ENCODE measurements around the gene WDR46.
A peak's percentile ranks its signal among the peaks of the same experiment; 100 is the strongest.

The WDR46 gene

GRCh38 chr6:33324125-33324524 lies 35.1 kb upstream of the WDR46 start:
- no peak overlapping the region for H3K4me3 ChIP-seq (ENCODE audit: control insufficient read depth, low read depth, low read length)
- no peak for TF ChIP-seq CTCF (IDR thresholded peaks at IDR 0.05; ENCODE audit: control insufficient read depth, insufficient read depth, low read depth, low read length, missing control alignments)
- DNase-seq (ENCODE audit: low read depth), result no peak

GRCh38 chr6:33323623-33323948 lies 34.5 kb upstream of the WDR46 start:
- H3K4me3 ChIP-seq (ENCODE audit: control insufficient read depth, low read depth, low read length), result peak overlapping the region; percentile 55
- no peak for TF ChIP-seq CTCF (IDR thresholded peaks at IDR 0.05; ENCODE audit: control insufficient read depth, insufficient read depth, low read depth, low read length, missing control alignments)
- DNase-seq (ENCODE audit: low read depth), result no peak

- no peak overlapping the region for H3K4me3 ChIP-seq (ENCODE audit: control insufficient read depth, low read depth, low read length)
- no peak for DNase-seq (ENCODE audit: low read depth)
- no peak for TF ChIP-seq CTCF (IDR thresholded peaks at IDR 0.05; ENCODE audit: control insufficient read depth, insufficient read depth, low read depth, low read length, missing control alignments)
These were observed 32.2 kb upstream of the WDR46 start for GRCh38 chr6:33321227-33321626.

- H3K4me3 ChIP-seq (ENCODE audit: control insufficient read depth, low read depth, low read length), result peak overlapping the region; percentile 19
- no peak for TF ChIP-seq CTCF (IDR thresholded peaks at IDR 0.05; ENCODE audit: control insufficient read depth, insufficient read depth, low read depth, low read length, missing control alignments)
- no peak for DNase-seq (ENCODE audit: low read depth)
These were observed 31.5 kb upstream of the WDR46 start for GRCh38 chr6:33320315-33321181.

GRCh38 chr6:33319939-33320314 lies 30.9 kb upstream of the WDR46 start:
- DNase-seq (ENCODE audit: low read depth), result no peak
- TF ChIP-seq CTCF (IDR thresholded peaks at IDR 0.05; ENCODE audit: control insufficient read depth, insufficient read depth, low read depth, low read length, missing control alignments), result no peak
- H3K4me3 ChIP-seq (ENCODE audit: control insufficient read depth, low read depth, low read length), result peak overlapping the region; percentile 19

GRCh38 chr6:33318426-33319073 lies 29.5 kb upstream of the WDR46 start:
- no peak for TF ChIP-seq CTCF (IDR thresholded peaks at IDR 0.05; ENCODE audit: control insufficient read depth, insufficient read depth, low read depth, low read length, missing control alignments)
- DNase-seq (ENCODE audit: low read depth), result no peak
- peak overlapping the region; percentile 57 for H3K4me3 ChIP-seq (ENCODE audit: control insufficient read depth, low read depth, low read length)

Data from AG09309 (cell line).